RKO (cell line): Measurements from ENCODE around the gene TPRG1.
A peak's percentile ranks its signal among the peaks of the same experiment; 100 is the strongest.

Experiments
- DNase-seq: peaks from one replicate; pipeline ENCODE4 v3.0.0-alpha.2; 2016; ENCODE audit warnings: low spot score

The TPRG1 gene

GRCh38 chr3:189171707-189172106 lies at the start of gene TPRG1:
Gene TPRG1, plus strand, starts transcription at chr3:189171971. Its CDS starts 35,414 bp downstream, at chr3:189207385.
- no peak for DNase-seq

GRCh38 chr3:189122110-189122509 lies 49.7 kb upstream of the TPRG1 start:
- DNase-seq = no peak

GRCh38 chr3:189122526-189123205 lies 49.1 kb upstream of the TPRG1 start:
- no peak for DNase-seq

- no peak for DNase-seq
Measured at GRCh38 chr3:189123595-189124387, 48.0 kb upstream of the TPRG1 start.

GRCh38 chr3:189132231-189132671 lies 39.5 kb upstream of the TPRG1 start:
- DNase-seq = peak; percentile 74

GRCh38 chr3:189132839-189133238 lies 38.9 kb upstream of the TPRG1 start:
- DNase-seq = no peak

GRCh38 chr3:189133768-189134167 lies 38.0 kb upstream of the TPRG1 start:
- no peak for DNase-seq

- no peak for DNase-seq
Measured at GRCh38 chr3:189137416-189137815, 34.4 kb upstream of the TPRG1 start.

- DNase-seq = no peak
Measured at GRCh38 chr3:189138901-189139610, 32.7 kb upstream of the TPRG1 start.

GRCh38 chr3:189139611-189139940 lies 32.2 kb upstream of the TPRG1 start:
- no peak for DNase-seq

- DNase-seq = no peak
Measured at GRCh38 chr3:189142527-189142926, 29.2 kb upstream of the TPRG1 start.

GRCh38 chr3:189143321-189143720 lies 28.4 kb upstream of the TPRG1 start:
- DNase-seq = no peak

- no peak for DNase-seq
Measured at GRCh38 chr3:189143771-189144170, 28.0 kb upstream of the TPRG1 start.

- no peak for DNase-seq
Measured at GRCh38 chr3:189144645-189145044, 27.1 kb upstream of the TPRG1 start.

- no peak for DNase-seq
Measured at GRCh38 chr3:189146848-189147247, 24.9 kb upstream of the TPRG1 start.

GRCh38 chr3:189148081-189148507 lies 23.7 kb upstream of the TPRG1 start:
- DNase-seq = peak; percentile 67

GRCh38 chr3:189149203-189149602 lies 22.6 kb upstream of the TPRG1 start:
- no peak for DNase-seq

GRCh38 chr3:189157232-189158007 lies 14.4 kb upstream of the TPRG1 start:
- no peak for DNase-seq

- no peak for DNase-seq
Measured at GRCh38 chr3:189158034-189158433, 13.7 kb upstream of the TPRG1 start.

- no peak for DNase-seq
Measured at GRCh38 chr3:189160519-189161309, 11.1 kb upstream of the TPRG1 start.

- no peak for DNase-seq
Measured at GRCh38 chr3:189165092-189165612, 6.6 kb upstream of the TPRG1 start.
